Fibroblast of villous mesenchyme (primary cell): Measurements from ENCODE around the gene ULK2. TPM values are rescaled to one million over a fixed set of nuclear protein-coding genes. Genes with fewer than 3 reads are reported as not detected.

Source experiments
- DNase-seq: peaks from one replicate; pipeline ENCODE4 v3.0.0-alpha.2; 2010; ENCODE audit warnings: low read depth
- H3K4me3 ChIP-seq: 2 replicates; pipeline ENCODE4 v1.5.1; 2011; ENCODE audit warnings: low read depth, mild to moderate bottlenecking, low read length
- CTCF ChIP-seq: IDR thresholded peaks from 2 replicates; pipeline ENCODE4 v1.5.1; 2012; ENCODE audit warnings: low read depth, mild to moderate bottlenecking, low read length; ENCODE audit not compliant: insufficient read depth
- total RNA-seq: library from RNA; depleted of rRNA; stranded (reverse); fragments of >200 nt; gene quantifications from 2 replicates; pipeline ENCODE4 v1.2.3, GENCODE V29; 2012

The ULK2 gene
- total RNA-seq = 16.8 and 21.9 TPM in 2 replicates

DNA sequence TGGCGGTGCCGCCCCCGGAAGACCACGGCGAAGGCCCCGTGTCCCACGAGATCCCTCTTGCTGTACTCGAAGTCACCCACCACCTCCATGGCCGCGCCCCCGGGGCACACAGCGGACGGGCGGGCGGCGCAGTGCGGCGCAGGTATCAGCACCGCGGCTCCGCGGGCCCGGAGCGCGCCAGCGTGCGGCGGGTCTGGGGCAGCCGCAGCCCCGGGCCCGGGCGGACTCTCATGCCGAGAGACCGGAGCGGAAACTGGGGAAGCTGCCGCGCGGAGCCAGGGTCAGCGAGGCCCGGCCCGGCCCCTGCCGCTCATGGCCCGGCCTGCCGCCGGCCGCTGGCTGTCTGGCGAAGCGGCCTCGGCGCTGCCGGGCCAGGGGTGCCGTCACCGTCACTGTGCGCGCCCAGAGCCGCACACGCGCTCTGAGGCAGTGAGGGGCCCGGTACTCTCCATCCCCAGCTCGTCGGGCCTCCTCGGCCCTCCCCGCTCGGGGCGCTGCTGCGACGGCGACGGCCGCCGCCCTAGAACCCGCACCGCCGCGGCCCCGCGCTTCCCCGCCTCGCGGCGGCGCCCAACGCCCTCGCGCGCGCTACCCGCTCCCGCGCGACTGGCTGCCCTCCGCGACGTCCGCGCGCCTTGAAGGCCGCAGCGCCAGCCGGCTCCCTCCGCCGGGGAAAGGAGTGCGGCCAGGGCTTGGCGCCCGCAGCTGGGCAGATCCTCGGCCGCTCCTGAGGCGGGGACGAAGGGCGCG is at the start of gene ULK2:
TSS of gene ULK2 (minus strand) at position 608 of the 750 bp plus-strand sequence. CDS start at position 89, 519 bp downstream.
- peak; percentile 4 for TF ChIP-seq CTCF
- DNase-seq = peak; percentile 77
- H3K4me3 ChIP-seq = peak within 1 kb of the TSS; percentile 78

GRCh38 chr17:19915245-19915978 is 47.7 kb upstream of the ULK2 start:
- TF ChIP-seq CTCF = no peak
- DNase-seq = no peak
- H3K4me3 ChIP-seq = no peak overlapping the region

DNA sequence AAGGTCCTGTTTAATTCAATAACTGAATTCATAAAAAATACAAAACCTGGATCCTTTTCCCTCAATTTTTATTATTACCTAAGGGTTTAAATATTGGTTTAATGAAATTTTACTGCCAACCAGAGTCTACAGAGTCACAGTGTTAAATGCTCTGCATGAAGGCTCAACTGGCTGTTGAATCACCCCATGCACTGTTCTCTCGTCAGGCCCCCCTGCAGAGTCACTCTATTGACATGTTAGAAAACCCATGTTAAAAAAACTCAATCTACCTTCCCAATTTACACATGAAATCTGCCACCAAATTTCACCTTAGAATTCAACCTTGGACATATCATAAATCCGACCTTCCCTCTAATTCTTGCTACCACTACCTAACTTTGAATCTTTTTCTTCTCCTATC is 43.3 kb upstream of the ULK2 start:
- no peak overlapping the region for H3K4me3 ChIP-seq
- no peak for TF ChIP-seq CTCF
- no peak for DNase-seq

GRCh38 chr17:19909139-19909538 is 41.4 kb upstream of the ULK2 start:
- DNase-seq = no peak
- TF ChIP-seq CTCF = no peak
- no peak overlapping the region for H3K4me3 ChIP-seq

DNA sequence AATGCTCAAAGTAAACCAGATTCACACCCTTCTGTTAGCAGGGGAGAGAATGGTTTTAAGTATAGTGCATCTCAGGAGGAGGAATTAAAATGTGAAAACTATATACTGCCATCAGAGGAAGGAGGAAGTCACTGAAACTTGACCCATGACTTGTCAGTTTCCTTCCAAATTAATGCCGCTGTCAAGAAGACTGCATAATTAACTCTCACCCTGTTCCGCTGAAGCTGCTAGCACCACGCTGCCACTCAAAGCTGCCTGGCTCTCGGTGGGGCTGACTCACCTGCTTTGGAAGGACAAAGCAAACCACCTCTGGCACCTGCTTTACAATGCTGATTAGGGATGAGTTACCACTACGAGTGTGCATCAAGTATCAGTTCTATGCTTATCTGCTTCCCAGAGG is 37.8 kb upstream of the ULK2 start:
- DNase-seq = no peak
- H3K4me3 ChIP-seq = no peak overlapping the region
- no peak for TF ChIP-seq CTCF

GRCh38 chr17:19904924-19905323 is 37.2 kb upstream of the ULK2 start:
- DNase-seq = no peak
- no peak overlapping the region for H3K4me3 ChIP-seq
- no peak for TF ChIP-seq CTCF
